Activated CD4-positive, alpha-beta T cell treated with anti-CD3 and anti-CD28 coated beads for 36 hours (primary cell): ENCODE data around the gene APOBEC2. TPM values are rescaled to one million over a fixed set of nuclear protein-coding genes. Genes with fewer than 3 reads are reported as not detected.
A peak's percentile ranks its signal among the peaks of the same experiment; 100 is the strongest.

Experiments used
- ATAC-seq: fragments of 200-7000 bp; cut with Tn5 transposase; one replicate; pipeline ENCODE4 v1.10.0; 2021; ENCODE audit warnings: mild to moderate bottlenecking, moderate library complexity
- CTCF ChIA-PET: fragments of 350-600 bp; sonication (Branson Sonifier 250); formaldehyde crosslinking; loops from one replicate; lab custom pipeline; 2021; ENCODE audit warnings: antibody characterized with exemption; lab: Charles Lee
- POLR2A ChIA-PET: fragments of 350-600 bp; sonication (Branson Sonifier 250); formaldehyde crosslinking; loops from one replicate; lab custom pipeline; 2021; ENCODE audit warnings: antibody characterized with exemption, inconsistent platforms; lab: Charles Lee
- DNase-seq: peaks from one replicate; pipeline ENCODE4 v3.0.0-alpha.2; 2020
- H3K27ac Mint-ChIP-seq: one replicate; pipeline ENCODE4 v1.8.0; 2021; ENCODE audit warnings: mixed read lengths
- H3K27me3 Mint-ChIP-seq: one replicate; pipeline ENCODE4 v1.8.0; 2021; ENCODE audit warnings: mixed read lengths
- H3K36me3 Mint-ChIP-seq: one replicate; pipeline ENCODE4 v1.8.0; 2021; ENCODE audit warnings: low read depth, mixed read lengths
- H3K4me1 Mint-ChIP-seq: one replicate; pipeline ENCODE4 v1.8.0; 2021; ENCODE audit warnings: mixed read lengths
- H3K4me3 Mint-ChIP-seq: one replicate; pipeline ENCODE4 v1.8.0; 2021; ENCODE audit warnings: mild to moderate bottlenecking, moderate library complexity, mixed read lengths
- H3K9me3 Mint-ChIP-seq: one replicate; pipeline ENCODE4 v1.8.0; 2021; ENCODE audit warnings: low read depth, mixed read lengths
- intact Hi-C, 2 experiments: fragments of 100-400 bp; cut with DNase I in 1 of 2; cut with micrococcal nuclease in 1 of 2; formaldehyde crosslinking; loops; one replicate each; pipeline versions ENCODE4 v1.14.2 to v1.15.1; 2022 to 2024; cut with DNase I, micrococcal nuclease
- total RNA-seq, 2 experiments: library from RNA; stranded (reverse); gene quantifications; one replicate each; pipeline ENCODE4 v1.2.3, GENCODE V29; 2021

APOBEC2 gene
- total RNA-seq, 2 experiments from 2014 or later: not detected

GRCh38 chr6:41047306-41047705, 5.7 kb upstream of the APOBEC2 start:
- no peak for ATAC-seq
- POLR2A ChIA-PET: no interaction called here
- no peaks in the 10 kb centered on the region for H3K27me3 Mint-ChIP-seq
- CTCF ChIA-PET: interaction anchor here (1.1 kb wide), 1 partner anchor 16 kb away, joined by 4 read pairs; no protein-coding TSS in a partner anchor
- no peak for DNase-seq
- intact Hi-C loops: no loop called here
- H3K9me3 Mint-ChIP-seq: no peaks in the 10 kb centered on the region
- H3K36me3 Mint-ChIP-seq: peaks cover 13% of the 10 kb centered on the region
- H3K4me3 Mint-ChIP-seq: no peak overlapping the region
- peaks cover 11% of the 10 kb centered on the region for H3K4me1 Mint-ChIP-seq
- no peak overlapping the region for H3K27ac Mint-ChIP-seq

- H3K27ac Mint-ChIP-seq: no peak overlapping the region
These were observed 5.0 kb upstream of the APOBEC2 start for GRCh38 chr6:41047745-41048732.

GRCh38 chr6:41049521-41049920, 3.5 kb upstream of the APOBEC2 start:
- DNase-seq (no peak), ATAC-seq (no peak)
- Mint-ChIP-seq H3K4me1 (peaks cover 17% of the 10 kb centered on the region), H3K27ac (no peak overlapping the region), H3K9me3 (no peaks in the 10 kb centered on the region), H3K27me3 (no peaks in the 10 kb centered on the region), H3K4me3 (no peak overlapping the region), H3K36me3 (peaks cover 13% of the 10 kb centered on the region)
- POLR2A ChIA-PET: interaction anchor here (0.6 kb wide), 1 partner anchor 36 kb away, joined by 11 read pairs; no protein-coding TSS in a partner anchor
- CTCF ChIA-PET: interaction anchor here (1.6 to 1.9 kb wide), 2 partner anchors 10 to 18 kb away, joined by 5 to 9 read pairs; partner anchors contain the start of gene UNC5CL
- intact Hi-C loops: no loop called here

More at GRCh38 chr6:41047745-41048732, 5.0 kb upstream of the APOBEC2 start:
- intact Hi-C loops: no loop called here
- ATAC-seq: no peak
- no peak for DNase-seq
- H3K4me3 Mint-ChIP-seq: no peak overlapping the region
- ChIA-PET CTCF (interaction anchor here (1.9 kb wide), 1 partner anchor 8 kb away, joined by 9 read pairs; the partner anchor contains the start of gene UNC5CL), POLR2A (no interaction called here)
- peaks cover 13% of the 10 kb centered on the region for H3K36me3 Mint-ChIP-seq
- peaks cover 17% of the 10 kb centered on the region for H3K4me1 Mint-ChIP-seq
- H3K27me3 Mint-ChIP-seq: no peaks in the 10 kb centered on the region
- no peaks in the 10 kb centered on the region for H3K9me3 Mint-ChIP-seq

GRCh38 chr6:41049955-41050354, 3.0 kb upstream of the APOBEC2 start:
- H3K9me3 Mint-ChIP-seq: no peaks in the 10 kb centered on the region
- no peaks in the 10 kb centered on the region for H3K27me3 Mint-ChIP-seq
- no peak overlapping the region for H3K27ac Mint-ChIP-seq
- intact Hi-C loops: no loop called here
- DNase-seq (no peak), ATAC-seq (no peak)
- ChIA-PET CTCF (interaction anchor here (1.6 to 1.9 kb wide), 2 partner anchors 10 to 18 kb away, joined by 5 to 9 read pairs; partner anchors contain the start of gene UNC5CL), POLR2A (no interaction called here)
- H3K36me3 Mint-ChIP-seq: peaks cover 13% of the 10 kb centered on the region
- no peak overlapping the region for H3K4me3 Mint-ChIP-seq
- peaks cover 17% of the 10 kb centered on the region for H3K4me1 Mint-ChIP-seq

GRCh38 chr6:41050536-41050935, 2.5 kb upstream of the APOBEC2 start:
- ChIA-PET POLR2A (no interaction called here), CTCF (no interaction called here)
- H3K27ac Mint-ChIP-seq: no peak overlapping the region
- H3K36me3 Mint-ChIP-seq: peaks cover 13% of the 10 kb centered on the region
- DNase-seq (no peak), ATAC-seq (no peak)
- peaks cover 17% of the 10 kb centered on the region for H3K4me1 Mint-ChIP-seq
- intact Hi-C loops: no loop called here
- H3K9me3 Mint-ChIP-seq: no peaks in the 10 kb centered on the region
- H3K4me3 Mint-ChIP-seq: no peak overlapping the region
- no peaks in the 10 kb centered on the region for H3K27me3 Mint-ChIP-seq

GRCh38 chr6:41051873-41052272, 1.1 kb upstream of the APOBEC2 start:
- intact Hi-C loops: no loop called here
- Mint-ChIP-seq H3K36me3 (peaks cover 21% of the 10 kb centered on the region), H3K9me3 (no peaks in the 10 kb centered on the region), H3K4me3 (no peak overlapping the region), H3K4me1 (peaks cover 17% of the 10 kb centered on the region), H3K27me3 (no peaks in the 10 kb centered on the region), H3K27ac (peak overlapping the region; percentile 70)
- ATAC-seq (peak; percentile 60), DNase-seq (no peak)
- CTCF ChIA-PET: interaction anchor here (1.0 to 1.7 kb wide), 2 partner anchors 12 to 24 kb away, joined by 3 to 9 read pairs; partner anchors contain the start of gene UNC5CL
- POLR2A ChIA-PET: no interaction called here

GRCh38 chr6:41054511-41054910, 1.5 kb downstream of the APOBEC2 start:
- no peak for ATAC-seq
- Mint-ChIP-seq H3K4me1 (peaks cover 17% of the 10 kb centered on the region), H3K9me3 (no peaks in the 10 kb centered on the region), H3K36me3 (peaks cover 23% of the 10 kb centered on the region), H3K27ac (no peak overlapping the region), H3K4me3 (no peak overlapping the region), H3K27me3 (no peaks in the 10 kb centered on the region)
- intact Hi-C loops: no loop called here
- no peak for DNase-seq
- ChIA-PET CTCF (interaction anchor here (3.0 kb wide), 1 partner anchor 15 kb away, joined by 13 read pairs; the partner anchor contains the start of gene UNC5CL), POLR2A (no interaction called here)

- POLR2A ChIA-PET: no interaction called here
- H3K4me1 Mint-ChIP-seq: peaks cover 17% of the 10 kb centered on the region
These were observed 2.1 kb downstream of the APOBEC2 start for GRCh38 chr6:41055149-41055548.

GRCh38 chr6:41056768-41057490, 3.9 kb downstream of the APOBEC2 start:
- intact Hi-C loops: no loop called here
- ATAC-seq (no peak), DNase-seq (no peak)
- Mint-ChIP-seq H3K27me3 (no peaks in the 10 kb centered on the region), H3K27ac (no peak overlapping the region), H3K9me3 (no peaks in the 10 kb centered on the region), H3K36me3 (peaks cover 14% of the 10 kb centered on the region), H3K4me3 (no peak overlapping the region), H3K4me1 (peaks cover 9% of the 10 kb centered on the region)
- POLR2A ChIA-PET: no interaction called here
- CTCF ChIA-PET: interaction anchor here (0.6 to 3.0 kb wide), 5 partner anchors 12 to 935 kb away, joined by 3 to 17 read pairs (median 8); partner anchors contain the start of gene UNC5CL

More at GRCh38 chr6:41055149-41055548, 2.1 kb downstream of the APOBEC2 start:
- DNase-seq (no peak), ATAC-seq (no peak)
- intact Hi-C loops: no loop called here
- peaks cover 20% of the 10 kb centered on the region for H3K36me3 Mint-ChIP-seq
- H3K4me3 Mint-ChIP-seq: no peak overlapping the region
- CTCF ChIA-PET: interaction anchor here (2.7 to 3.0 kb wide), 2 partner anchors 14 to 16 kb away, joined by 13 to 17 read pairs; partner anchors contain the start of gene UNC5CL
- no peaks in the 10 kb centered on the region for H3K27me3 Mint-ChIP-seq
- no peak overlapping the region for H3K27ac Mint-ChIP-seq
- no peaks in the 10 kb centered on the region for H3K9me3 Mint-ChIP-seq

- H3K27me3 Mint-ChIP-seq: no peaks in the 10 kb centered on the region
- H3K4me1 Mint-ChIP-seq: peaks cover under 1% of the 10 kb centered on the region
- intact Hi-C loops: no loop called here
- no peaks in the 10 kb centered on the region for H3K9me3 Mint-ChIP-seq
- no peak overlapping the region for H3K4me3 Mint-ChIP-seq
- DNase-seq (no peak), ATAC-seq (no peak)
- POLR2A ChIA-PET: interaction anchor here (1.0 kb wide), 1 partner anchor 31 kb away, joined by 3 read pairs; no protein-coding TSS in a partner anchor
- no peak overlapping the region for H3K27ac Mint-ChIP-seq
- H3K36me3 Mint-ChIP-seq: peaks cover 17% of the 10 kb centered on the region
- CTCF ChIA-PET: interaction anchor here (1.1 kb wide), 1 partner anchor 18 kb away, joined by 3 read pairs; no protein-coding TSS in a partner anchor
These were observed 5.8 kb downstream of the APOBEC2 start for GRCh38 chr6:41058783-41059181.

GRCh38 chr6:41059556-41059955, 6.6 kb downstream of the APOBEC2 start:
- no peak for ATAC-seq
- no peak overlapping the region for H3K4me3 Mint-ChIP-seq
- peaks cover 25% of the 10 kb centered on the region for H3K36me3 Mint-ChIP-seq
- H3K4me1 Mint-ChIP-seq: peaks cover 5% of the 10 kb centered on the region
- no peaks in the 10 kb centered on the region for H3K9me3 Mint-ChIP-seq
- no peak for DNase-seq
- intact Hi-C loops: no loop called here
- ChIA-PET POLR2A (interaction anchor here (1.0 kb wide), 1 partner anchor 32 kb away, joined by 3 read pairs; no protein-coding TSS in a partner anchor), CTCF (interaction anchor here (1.1 to 1.2 kb wide), 2 partner anchors 9 to 19 kb away, joined by 3 read pairs; no protein-coding TSS in a partner anchor)
- no peaks in the 10 kb centered on the region for H3K27me3 Mint-ChIP-seq
- H3K27ac Mint-ChIP-seq: no peak overlapping the region
